Stomach (tissue), 9 donors: ENCODE measurements around the gene ODF2. TPM values are rescaled to one million over a fixed set of nuclear protein-coding genes. Genes with fewer than 3 reads are reported as not detected.

Source experiments
- DNase-seq, 2 donors: peaks; one replicate each; pipeline versions ENCODE4 v3.0.0 to v3.0.0-alpha.2; 2013 to 2019
- H3K27ac ChIP-seq, 5 donors: fragments of 200-600 bp in 4 of 5; sonication (generic) in 4 of 5; one replicate each; pipeline ENCODE4 v1.5.1; 2013 to 2019; ENCODE audit warnings: mild to moderate bottlenecking in 1 of 5, moderate library complexity in 1 of 5
- H3K27me3 ChIP-seq, 3 donors: fragments of 200-600 bp; sonication (generic); one replicate each; pipeline ENCODE4 v1.5.1; 2017 to 2019; ENCODE audit warnings: mixed run types in 1 of 3
- H3K36me3 ChIP-seq, 4 donors: fragments of 200-600 bp; sonication (generic); 1 replicate in 3 of 4; 2 replicates in 1 of 4; pipeline ENCODE4 v1.5.1; 2016 to 2019
- H3K4me1 ChIP-seq, 4 donors: fragments of 200-600 bp; sonication (generic); one replicate each; pipeline ENCODE4 v1.5.1; 2016 to 2019
- H3K4me3 ChIP-seq, 4 donors: fragments of 200-600 bp; sonication (generic) in 3 of 4; one replicate each; pipeline ENCODE4 v1.5.1; 2016 to 2019; ENCODE audit warnings: mild to moderate bottlenecking in 1 of 4
- H3K9me3 ChIP-seq, 4 donors: fragments of 200-600 bp; sonication (generic); one replicate each; pipeline ENCODE4 v1.5.1; 2016 to 2019
- EP300 ChIP-seq: sonication (generic); formaldehyde crosslinking; IDR thresholded peaks from one replicate; pipeline ENCODE4 v1.6.1; 2017; ENCODE audit warnings: antibody characterized with exemption
- POLR2A ChIP-seq, 4 donors: fragments of 450-650 bp; IDR thresholded peaks; one replicate each; pipeline ENCODE4 v1.6.1; 2016; ENCODE audit warnings: antibody characterized with exemption in 4 of 4, control low read depth in 2 of 4, mild to moderate bottlenecking in 1 of 4, moderate library complexity in 1 of 4
- POLR2AphosphoS5 ChIP-seq, 3 donors: sonication (generic); formaldehyde crosslinking; IDR thresholded peaks; one replicate each; pipeline ENCODE4 v1.6.1; 2016; ENCODE audit warnings: antibody characterized with exemption in 3 of 3
- WGBS, 5 donors: extraction: QIAGEN DNeasy Blood & Tissue Kit in 3 of 5; methylation state at CpG; one replicate each; pipeline versions ENCODE4 v1.1.5 to v1.1.7; 2013 to 2018; 5-methylcytosine and 5-hydroxymethylcytosine counted together
- intact Hi-C: fragments of 100-400 bp; cut with DNase I; formaldehyde crosslinking; loops from one replicate; pipeline ENCODE4 v1.15.1; 2023; ENCODE audit warnings: low total_unique reads
- polyA plus RNA-seq, 3 donors: library from polyadenylated mRNA; stranded (reverse); fragments of 200-250 nt; gene quantifications; one replicate each; pipeline ENCODE4 v1.2.3, GENCODE V29; 2013
- total RNA-seq, 5 donors: library from RNA; depleted of rRNA; stranded (reverse); fragments of >200 nt; gene quantifications; one replicate each; pipeline versions ENCODE4 v1.1.0 to v1.2.3, GENCODE V29; 2014 to 2016
- TF ChIP-seq, protein P1 (sequence below), 7 experiments: fragments of 450-650 bp in 4 of 7; fragments of 200-600 bp in 3 of 7; sonication (generic) in 3 of 7; IDR thresholded peaks; one replicate each; pipeline ENCODE4 v1.5.1; 2016 to 2019; ENCODE audit warnings: antibody characterized with exemption in 7 of 7, control low read depth in 2 of 7, mild to moderate bottlenecking in 1 of 7
- donor health status: healthy with polysubstance abuse.
- donor health status: Bipolar disorder and iron deficiency.
- donor health status: healthy.

Gene ODF2
- total and polyA plus RNA-seq, 8 donors: 7.2 to 42.4 (median 15.4) TPM

DNA sequence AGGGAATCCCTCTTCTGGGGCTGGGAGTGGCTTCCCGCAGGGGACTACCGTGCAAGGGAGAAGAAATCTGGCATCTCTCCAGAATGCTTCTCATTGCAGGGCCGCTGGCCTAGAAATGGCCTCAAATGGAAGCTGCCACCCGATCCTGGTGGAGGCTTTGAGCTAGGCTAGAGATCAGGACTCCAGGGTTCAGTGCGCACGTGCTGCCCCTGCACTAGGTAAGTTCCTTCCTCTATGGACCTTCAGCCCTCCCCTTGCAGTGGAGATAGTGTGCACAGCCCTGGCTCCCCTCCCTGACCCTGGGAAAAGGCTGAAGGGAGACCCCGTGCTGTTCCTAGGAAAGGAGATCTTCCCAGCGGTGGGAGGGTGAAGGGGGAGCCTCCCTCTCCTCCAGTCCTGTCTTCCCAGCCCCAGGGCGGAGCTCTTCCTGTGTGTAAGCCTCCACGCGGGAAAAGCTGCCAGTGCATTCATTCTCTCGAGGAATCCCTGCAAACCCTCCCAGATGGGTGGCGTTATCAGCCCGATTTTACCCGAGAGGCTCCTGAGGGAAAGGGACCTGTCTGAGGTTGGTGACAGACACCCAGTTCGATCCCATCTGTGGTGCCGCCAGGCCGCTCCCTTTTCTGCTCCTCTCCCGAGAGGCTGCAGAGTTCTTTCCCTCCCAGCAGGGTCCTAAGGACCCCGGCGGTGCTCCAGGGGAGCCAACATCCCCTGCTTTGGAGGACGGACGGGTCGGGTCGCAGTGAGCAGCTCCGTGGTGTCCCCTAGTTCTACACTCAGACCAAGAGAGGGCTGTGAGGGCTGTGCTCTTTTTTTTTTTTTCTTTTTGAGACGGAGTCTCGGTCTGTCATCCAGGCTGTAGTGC is 36.5 kb upstream of the ODF2 start:
- Histone ChIP-seq H3K4me1 (peaks cover 13 to 32% (median 29%) of the 10 kb centered on the region in 4 donors), H3K27ac (peak overlapping the region in 2 of 5 donors; percentile 78 to 82), H3K27me3 (peaks cover 0 to 56% (median 27%) of the 10 kb centered on the region in 3 donors), H3K9me3 (no peaks in the 10 kb centered on the region), H3K4me3 (peak overlapping the region; percentile 92 to 98 (median 95)), H3K36me3 (peaks cover 0 to 10% (median 0%) of the 10 kb centered on the region in 4 donors)
- intact Hi-C loops: no loop called here
- 8 to 16% (median 10%) methylated on average over 22 to 28 of the region's 28 CpGs for WGBS, 5 donors
- TF ChIP-seq POLR2AphosphoS5 (IDR thresholded peaks at IDR 0.05) (no peak), EP300 (no peak), POLR2A (IDR thresholded peaks at IDR 0.05) (no peak)
- TF ChIP-seq, protein P1, sequence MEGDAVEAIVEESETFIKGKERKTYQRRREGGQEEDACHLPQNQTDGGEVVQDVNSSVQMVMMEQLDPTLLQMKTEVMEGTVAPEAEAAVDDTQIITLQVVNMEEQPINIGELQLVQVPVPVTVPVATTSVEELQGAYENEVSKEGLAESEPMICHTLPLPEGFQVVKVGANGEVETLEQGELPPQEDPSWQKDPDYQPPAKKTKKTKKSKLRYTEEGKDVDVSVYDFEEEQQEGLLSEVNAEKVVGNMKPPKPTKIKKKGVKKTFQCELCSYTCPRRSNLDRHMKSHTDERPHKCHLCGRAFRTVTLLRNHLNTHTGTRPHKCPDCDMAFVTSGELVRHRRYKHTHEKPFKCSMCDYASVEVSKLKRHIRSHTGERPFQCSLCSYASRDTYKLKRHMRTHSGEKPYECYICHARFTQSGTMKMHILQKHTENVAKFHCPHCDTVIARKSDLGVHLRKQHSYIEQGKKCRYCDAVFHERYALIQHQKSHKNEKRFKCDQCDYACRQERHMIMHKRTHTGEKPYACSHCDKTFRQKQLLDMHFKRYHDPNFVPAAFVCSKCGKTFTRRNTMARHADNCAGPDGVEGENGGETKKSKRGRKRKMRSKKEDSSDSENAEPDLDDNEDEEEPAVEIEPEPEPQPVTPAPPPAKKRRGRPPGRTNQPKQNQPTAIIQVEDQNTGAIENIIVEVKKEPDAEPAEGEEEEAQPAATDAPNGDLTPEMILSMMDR (IDR thresholded peaks at IDR 0.05): no peak
- peak in 1 of 2 donors; percentile 65 for DNase-seq

DNA sequence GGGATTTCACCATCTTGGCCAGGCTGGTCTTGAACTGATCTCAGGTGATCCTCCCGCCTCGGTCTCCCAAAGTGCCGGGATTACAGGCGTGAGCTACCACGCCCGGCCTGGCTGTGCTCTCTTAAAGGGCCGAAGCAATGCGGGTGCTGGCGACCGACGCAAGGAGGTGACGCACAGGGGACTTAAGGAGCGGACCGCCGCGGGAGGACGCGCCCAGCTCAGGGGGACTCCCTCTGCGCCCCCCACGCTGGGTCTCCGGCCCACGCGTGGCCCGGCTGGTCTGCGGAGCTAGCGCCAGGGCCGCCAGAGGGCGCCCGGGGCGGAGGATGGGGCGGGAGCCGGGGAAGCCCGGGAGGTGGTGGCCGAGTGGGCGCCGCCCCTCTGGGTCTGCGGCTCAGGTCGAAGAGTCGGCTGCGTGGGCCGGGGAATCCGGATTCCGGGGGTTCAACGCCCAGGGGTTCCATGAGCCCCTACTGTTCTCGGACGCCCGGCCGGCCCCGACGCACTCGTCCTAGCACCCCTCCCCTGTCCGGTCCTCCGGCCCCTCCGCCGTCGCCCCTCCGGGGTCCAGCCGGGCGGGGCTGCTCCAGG is 35.7 kb upstream of the ODF2 start:
- peaks cover 0 to 47% (median 21%) of the 10 kb centered on the region in 3 donors for H3K27me3 ChIP-seq
- intact Hi-C loops: no loop called here
- no peak for TF ChIP-seq EP300
- TF ChIP-seq POLR2A (IDR thresholded peaks at IDR 0.05): no peak
- TF ChIP-seq, protein P1 (IDR thresholded peaks at IDR 0.05): peak in 5 of 7 experiments; percentile 36 to 82 (median 67)
- TF ChIP-seq POLR2AphosphoS5 (IDR thresholded peaks at IDR 0.05): peak in 2 of 3 donors; percentile 6 to 29
- H3K36me3 ChIP-seq: peaks cover 0 to 16% (median 0%) of the 10 kb centered on the region in 4 donors
- peak overlapping the region; percentile 67 to 82 (median 72) for H3K27ac ChIP-seq
- 0 to 1% (median 0%) methylated on average over 19 to 59 of the region's 59 CpGs for WGBS, 5 donors
- DNase-seq: peak; percentile 74 to 92
- peaks cover 13 to 32% (median 29%) of the 10 kb centered on the region in 4 donors for H3K4me1 ChIP-seq
- H3K9me3 ChIP-seq: no peaks in the 10 kb centered on the region
- H3K4me3 ChIP-seq: peak overlapping the region; percentile 92 to 98 (median 95)

DNA sequence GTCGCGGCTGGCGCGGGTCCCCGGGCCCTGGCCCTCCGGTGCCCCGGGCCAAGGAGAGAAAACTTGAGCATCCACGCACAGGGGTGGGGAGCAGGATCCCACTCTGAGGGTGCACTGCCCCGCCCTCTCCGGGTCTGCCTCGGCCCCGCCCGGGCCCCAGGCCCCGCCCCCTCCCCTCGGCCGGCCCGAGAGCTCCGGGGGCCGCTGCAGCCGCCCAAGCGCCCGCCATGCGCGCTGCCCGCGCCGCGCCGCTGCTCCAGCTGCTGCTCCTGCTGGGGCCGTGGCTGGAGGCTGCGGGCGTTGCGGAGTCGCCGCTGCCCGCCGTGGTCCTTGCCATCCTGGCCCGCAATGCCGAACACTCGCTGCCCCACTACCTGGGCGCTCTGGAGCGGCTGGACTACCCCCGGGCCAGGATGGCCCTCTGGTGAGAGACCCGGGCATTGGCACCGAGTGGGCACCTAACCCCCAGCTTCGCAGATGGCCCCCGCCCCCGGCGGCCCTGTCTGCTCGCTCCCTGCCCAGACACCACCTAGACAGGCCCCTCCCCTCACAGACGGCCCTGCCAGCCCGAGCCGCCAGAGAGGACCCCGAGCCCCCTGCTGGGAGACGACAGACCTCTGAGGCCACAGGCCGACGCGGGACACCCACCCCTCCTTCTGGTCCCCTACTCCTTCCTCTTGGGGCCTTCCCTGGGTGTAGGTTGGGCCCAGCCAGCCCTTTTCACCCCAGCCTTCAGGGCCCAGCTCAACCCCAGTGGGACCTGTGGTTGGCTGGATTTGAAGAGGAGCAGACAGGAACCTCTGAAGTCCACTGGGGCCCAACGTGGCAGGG is 34.9 kb upstream of the ODF2 start, which contains the start of gene CERCAM:
TSS of gene CERCAM (plus strand) at position 207 of the 831 bp plus-strand sequence. CDS start at position 228, 21 bp downstream.
- Histone ChIP-seq H3K4me1 (peaks cover 13 to 32% (median 29%) of the 10 kb centered on the region in 4 donors), H3K36me3 (peaks cover 0 to 18% (median 0%) of the 10 kb centered on the region in 4 donors), H3K27ac (peak within 1 kb of the TSS; percentile 67 to 82 (median 72)), H3K27me3 (peaks cover 0 to 40% (median 16%) of the 10 kb centered on the region in 3 donors), H3K4me3 (peak within 1 kb of the TSS; percentile 92 to 98 (median 95)), H3K9me3 (no peaks in the 10 kb centered on the region)
- TF ChIP-seq POLR2A (IDR thresholded peaks at IDR 0.05): no peak
- TF ChIP-seq, protein P1 (IDR thresholded peaks at IDR 0.05): no peak
- no peak for TF ChIP-seq POLR2AphosphoS5 (IDR thresholded peaks at IDR 0.05)
- TF ChIP-seq EP300: no peak
- peak; percentile 55 to 87 for DNase-seq
- intact Hi-C loops: no loop called here
- 0 to 3% (median 1%) methylated on average over 6 to 59 of the region's 59 CpGs for WGBS, 5 donors
